Measurements from ENCODE around the gene ULK4.

The ULK4 gene

DNA sequence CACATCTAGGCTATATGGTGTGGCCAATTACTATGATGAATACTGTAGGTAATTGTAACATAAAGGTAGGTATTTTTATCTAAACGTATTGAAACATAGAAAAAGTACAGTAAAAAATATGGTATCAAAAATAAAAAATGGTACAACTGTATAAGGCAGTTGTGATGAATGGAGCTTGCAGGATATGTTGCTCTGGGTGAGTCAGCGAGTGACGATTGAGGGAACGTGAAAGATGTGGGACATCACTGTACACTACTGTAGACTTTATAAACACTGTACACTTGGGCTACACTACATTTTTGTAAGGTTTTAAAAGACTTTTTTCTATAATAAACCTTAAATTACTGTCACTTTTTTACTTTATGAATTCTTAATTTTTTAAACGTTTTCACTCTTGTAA is 752.3 kb downstream of the ULK4 start:
- no peak overlapping the region for H3K4me3 ChIP-seq (ENCODE audit: low read depth, low read length)

DNA sequence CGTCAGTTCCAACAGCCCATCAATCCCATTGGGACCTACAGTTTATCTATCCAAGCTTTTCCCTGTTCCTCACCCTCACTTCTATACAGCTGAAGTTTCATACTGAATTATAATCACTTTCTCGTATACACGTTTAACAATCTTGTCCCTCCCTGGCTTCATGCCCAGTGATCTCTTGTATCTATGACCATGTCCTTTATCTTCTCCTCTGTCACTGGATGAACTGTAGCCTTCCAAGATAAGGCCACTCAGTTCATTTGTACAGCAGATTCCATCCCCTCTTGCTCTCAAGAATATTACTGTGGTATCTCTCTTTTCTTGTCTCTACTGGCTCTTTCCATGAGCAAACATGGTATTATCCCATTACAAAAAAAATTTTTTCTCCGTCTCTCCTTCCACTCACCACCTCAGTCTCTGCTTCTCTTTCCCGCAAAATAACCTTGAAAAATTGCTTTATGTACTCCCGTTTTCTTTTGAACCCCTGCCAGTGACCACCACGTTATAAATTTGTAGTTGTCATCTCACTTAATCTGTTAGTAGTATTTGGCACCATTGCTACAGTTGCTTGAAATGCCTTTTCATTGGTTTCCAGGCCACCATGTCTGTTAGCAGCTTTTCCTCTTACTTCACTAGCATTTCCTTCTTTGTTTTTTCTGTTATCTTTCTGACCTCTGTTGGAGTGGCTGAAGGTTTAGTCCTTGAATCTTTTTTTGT is 753.2 kb downstream of the ULK4 start:
- no peak for DNase-seq (ENCODE audit: low read depth)
- TF ChIP-seq, protein P1, sequence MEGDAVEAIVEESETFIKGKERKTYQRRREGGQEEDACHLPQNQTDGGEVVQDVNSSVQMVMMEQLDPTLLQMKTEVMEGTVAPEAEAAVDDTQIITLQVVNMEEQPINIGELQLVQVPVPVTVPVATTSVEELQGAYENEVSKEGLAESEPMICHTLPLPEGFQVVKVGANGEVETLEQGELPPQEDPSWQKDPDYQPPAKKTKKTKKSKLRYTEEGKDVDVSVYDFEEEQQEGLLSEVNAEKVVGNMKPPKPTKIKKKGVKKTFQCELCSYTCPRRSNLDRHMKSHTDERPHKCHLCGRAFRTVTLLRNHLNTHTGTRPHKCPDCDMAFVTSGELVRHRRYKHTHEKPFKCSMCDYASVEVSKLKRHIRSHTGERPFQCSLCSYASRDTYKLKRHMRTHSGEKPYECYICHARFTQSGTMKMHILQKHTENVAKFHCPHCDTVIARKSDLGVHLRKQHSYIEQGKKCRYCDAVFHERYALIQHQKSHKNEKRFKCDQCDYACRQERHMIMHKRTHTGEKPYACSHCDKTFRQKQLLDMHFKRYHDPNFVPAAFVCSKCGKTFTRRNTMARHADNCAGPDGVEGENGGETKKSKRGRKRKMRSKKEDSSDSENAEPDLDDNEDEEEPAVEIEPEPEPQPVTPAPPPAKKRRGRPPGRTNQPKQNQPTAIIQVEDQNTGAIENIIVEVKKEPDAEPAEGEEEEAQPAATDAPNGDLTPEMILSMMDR (IDR thresholded peaks at IDR 0.05; ENCODE audit: control insufficient read depth, extremely low read depth, insufficient read depth) = no peak
- H3K4me3 ChIP-seq (ENCODE audit: low read depth, low read length) = no peak overlapping the region

More for the DNA sequence above, 752.3 kb downstream of the ULK4 start:
- no peak for DNase-seq (ENCODE audit: low read depth)
- TF ChIP-seq, protein P1 (IDR thresholded peaks at IDR 0.05; ENCODE audit: control insufficient read depth, extremely low read depth, insufficient read depth) = no peak

DNA sequence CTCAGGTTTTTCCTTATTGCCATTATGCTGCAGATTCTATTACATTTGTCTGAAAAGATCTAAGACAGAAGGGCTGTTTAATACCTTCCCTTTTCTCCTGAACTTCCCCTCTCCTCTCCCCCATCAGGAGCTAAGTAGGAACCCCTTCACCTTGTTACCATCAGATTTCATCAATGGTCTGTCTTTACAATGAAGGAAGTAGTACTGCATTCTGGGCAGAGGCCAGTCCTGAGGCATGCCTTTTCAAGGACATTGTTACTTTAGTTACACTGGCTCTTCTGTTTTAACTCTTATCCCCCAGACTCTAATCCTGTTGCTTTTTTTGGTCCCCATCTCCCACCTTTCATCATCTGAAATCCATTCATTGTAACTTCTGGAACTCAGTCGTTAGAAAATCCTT is 754.5 kb downstream of the ULK4 start:
- TF ChIP-seq, protein P1 (IDR thresholded peaks at IDR 0.05; ENCODE audit: control insufficient read depth, extremely low read depth, insufficient read depth) = no peak
- H3K4me3 ChIP-seq (ENCODE audit: low read depth, low read length) = no peak overlapping the region
- DNase-seq (ENCODE audit: low read depth) = no peak

DNA sequence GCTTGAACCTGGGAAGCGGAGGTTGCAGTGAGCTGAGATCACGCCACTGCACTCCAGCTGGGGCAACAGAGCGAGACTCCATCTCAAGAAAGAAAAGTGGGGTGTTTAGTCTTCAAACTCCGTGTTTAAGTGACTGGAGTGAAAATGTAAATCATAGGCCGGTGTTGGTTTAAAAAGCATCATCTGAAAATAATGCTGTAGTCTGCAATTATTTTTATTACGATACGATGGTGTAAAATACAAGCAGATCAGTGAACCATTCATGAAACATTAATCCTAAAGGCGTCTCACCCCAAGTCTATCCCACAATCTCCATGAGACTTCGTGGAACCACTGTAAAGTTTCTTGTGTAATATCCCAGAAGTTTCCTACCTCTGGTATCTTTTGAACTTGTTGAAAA is 756.3 kb downstream of the ULK4 start:
- TF ChIP-seq, protein P1 (IDR thresholded peaks at IDR 0.05; ENCODE audit: control insufficient read depth, extremely low read depth, insufficient read depth) = no peak

DNA sequence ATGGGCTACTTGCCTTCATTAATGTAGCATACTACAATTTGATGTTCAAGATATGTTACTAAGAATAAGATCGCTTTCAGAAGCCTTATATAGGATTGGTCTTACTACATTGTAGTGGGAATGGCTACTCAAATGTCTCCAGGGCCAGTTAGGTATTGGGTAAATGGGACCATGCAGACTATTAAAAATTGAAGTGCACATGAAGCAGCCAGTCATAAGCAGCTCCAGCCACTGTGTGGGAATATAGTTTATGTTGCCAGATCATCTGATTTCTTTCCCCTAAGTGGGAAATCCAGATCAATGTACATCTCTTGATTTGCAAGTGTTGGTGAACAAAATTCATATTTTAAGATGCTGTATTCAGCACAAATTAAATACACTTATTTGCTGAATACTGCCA is 757.5 kb downstream of the ULK4 start:
- TF ChIP-seq, protein P1 (IDR thresholded peaks at IDR 0.05; ENCODE audit: control insufficient read depth, extremely low read depth, insufficient read depth) = no peak
- no peak overlapping the region for H3K4me3 ChIP-seq (ENCODE audit: low read depth, low read length)
- no peak for DNase-seq (ENCODE audit: low read depth)

More for the DNA sequence above, 756.3 kb downstream of the ULK4 start:
- DNase-seq (ENCODE audit: low read depth) = no peak
- H3K4me3 ChIP-seq (ENCODE audit: low read depth, low read length) = no peak overlapping the region

DNA sequence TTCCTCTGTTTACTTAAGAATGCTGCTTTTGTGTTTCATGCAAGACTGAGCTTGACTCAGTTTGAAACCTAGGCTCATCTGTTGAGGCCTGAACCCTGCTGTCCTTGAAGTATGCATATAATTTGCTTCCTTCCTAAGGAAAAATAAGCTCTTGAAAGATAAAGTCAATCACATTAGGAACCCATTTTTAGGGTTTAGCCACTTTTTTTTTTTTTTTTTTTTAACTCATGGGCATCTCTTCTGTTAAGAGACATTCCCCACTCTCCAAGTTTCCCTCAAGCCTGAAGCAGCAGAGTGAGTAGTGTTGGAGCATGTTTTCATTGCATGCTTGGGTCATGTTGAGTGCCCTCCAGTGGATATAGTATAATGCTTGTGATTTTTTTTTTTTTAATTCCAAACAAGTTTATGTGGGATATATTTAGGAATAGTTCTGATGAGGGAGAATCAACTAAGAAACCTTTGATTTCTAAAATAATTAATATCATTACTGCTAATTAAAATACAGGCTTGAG is 759.0 kb downstream of the ULK4 start:
- H3K4me3 ChIP-seq (ENCODE audit: low read depth, low read length) = no peak overlapping the region
- no peak for DNase-seq (ENCODE audit: low read depth)

More for the DNA sequence above, 759.0 kb downstream of the ULK4 start:
- TF ChIP-seq, protein P1 (IDR thresholded peaks at IDR 0.05; ENCODE audit: control insufficient read depth, extremely low read depth, insufficient read depth) = peak; percentile 45

Data from LNCaP clone FGC (cell line).